ENCODE results near the gene PAQR9. TPM values are rescaled to one million over a fixed set of nuclear protein-coding genes. Genes with fewer than 3 reads are reported as not detected.
A peak's percentile ranks its signal among the peaks of the same experiment; 100 is the strongest.

PAQR9 gene
- total and polyA plus RNA-seq, 2 of the 13 experiments (the other 11 are each of a cell fraction or from before 2014, with no cell fraction given): 3.7 to 10.3 TPM

- TF ChIP-seq MAX (IDR thresholded peaks at IDR 0.05) (peak; percentile 70), POLR2A (IDR thresholded peaks at IDR 0.05; ENCODE audit: insufficient read depth in 1 of 2, low read depth in 2 of 2, low read length in 2 of 2) (0 out of 4 replicates have a peak, but pooled peaks of 1 of the 2 experiments have one; percentile 44), ZNF841 (CRISPR knock-in tag; IDR thresholded peaks at IDR 0.05; ENCODE audit: borderline replicate concordance) (0 out of 2 replicates have a peak, but pooled peaks have one; percentile 45), ZC3H13 (CRISPR knock-in tag; IDR thresholded peaks at IDR 0.05) (0 out of 2 replicates have a peak, but pooled peaks have one; percentile 5), ZNF558 (CRISPR knock-in tag; IDR thresholded peaks at IDR 0.05; ENCODE audit: borderline replicate concordance) (0 out of 2 replicates have a peak, but pooled peaks have one; percentile 64), SRF (IDR thresholded peaks at IDR 0.05; ENCODE audit: low read depth, low read length) (0 out of 2 replicates have a peak, but pooled peaks have one; percentile 28), SAP130 (CRISPR knock-in tag; IDR thresholded peaks at IDR 0.05; ENCODE audit: low read depth) (peak; percentile 68), ZNF569 (CRISPR knock-in tag; IDR thresholded peaks at IDR 0.05; ENCODE audit: borderline replicate concordance) (no peak)
Observed at GRCh38 chr3:143002083-143002712, 38.7 kb upstream of the PAQR9 start (continued).

- Histone ChIP-seq H3K36me3 (replicated peaks in 1 of 2; ENCODE audit: control insufficient read depth in 1 of 2, insufficient read depth in 2 of 2, low read length in 2 of 2) (no peaks in the 10 kb centered on the region), H3K4me1 (ENCODE audit: insufficient read depth, low read length) (peaks cover 60% of the 10 kb centered on the region), H3K9me3 (ENCODE audit: low read length) (no peaks in the 10 kb centered on the region), H3K4me3 (replicated peaks in 1 of 3; ENCODE audit: insufficient read depth in 1 of 3, low read depth in 2 of 3, low read length in 3 of 3) (peak within 1 kb of the TSS; percentile 87 to 92 (median 90)), H3K4me2 (ENCODE audit: low read depth, low read length) (peak within 1 kb of the TSS; percentile 92), H3K27ac (ENCODE audit: extremely low read length, insufficient read depth, low read length) (peak within 1 kb of the TSS; percentile 89), H4K20me1 (ENCODE audit: insufficient read depth, low read length) (peaks cover 39% of the 10 kb centered on the region), H3K27me3 (ENCODE audit: control insufficient read depth in 1 of 2, insufficient read depth in 2 of 2, low read length in 2 of 2) (no peaks in the 10 kb centered on the region; a peak in 1 of 5 replicates), H3K79me2 (ENCODE audit: insufficient read depth, low read length) (peaks cover 60% of the 10 kb centered on the region), H3K9ac (ENCODE audit: insufficient read depth, low read depth, low read length) (peak within 1 kb of the TSS; percentile 94), H2AFZ (ENCODE audit: low read length) (peak within 1 kb of the TSS; percentile 55)
- ATAC-seq: peak; percentile 85
- TSS peak; percentile 73 for BruUV-seq (replicated peaks)
- peak; percentile 96 for DNase-seq (ENCODE audit: low spot score)
- CTCF ChIA-PET (ENCODE audit: low intra/inter-chr PET ratio, low total read pairs): no interaction called here
- intact Hi-C loops (cut with micrococcal nuclease; ENCODE audit: unreplicated experiment) (loop anchor here (2.0 to 5.0 kb wide), 2 partner anchors 279 to 415 kb away; partner anchors contain the start of gene TRPC1), in situ Hi-C loops (cut with HindIII; ENCODE audit: extremely low pct_ligation_motif_present, low pct_unique_long_range_greater_than_20kb) (no loop called here)
- WGBS (ENCODE audit: low lambda C conversion rate): 2% methylated on average over 18 of the region's 55 CpGs
- FAIRE-seq: peak; percentile 68
- POLR2A ChIA-PET: interaction anchor here (0.7 to 2.6 kb wide), 19 partner anchors 9 to 423 kb away, joined by 3 to 17 read pairs (median 4); partner anchors contain the start of genes ATR, PLS1 and TRPC1
- TF ChIP-seq GATAD1 (CRISPR knock-in tag; IDR thresholded peaks at IDR 0.05) (peak; percentile 96), ZNF839 (CRISPR knock-in tag; IDR thresholded peaks at IDR 0.05; ENCODE audit: borderline replicate concordance) (0 out of 2 replicates have a peak, but pooled peaks have one; percentile 31), ZNF468 (CRISPR knock-in tag; IDR thresholded peaks at IDR 0.05) (no peak), JUNB (CRISPR knock-in tag; IDR thresholded peaks at IDR 0.05; ENCODE audit: borderline replicate concordance) (no peak; the same call in 1 of the 2 replicates), FOXJ3 (CRISPR knock-in tag; IDR thresholded peaks at IDR 0.05; ENCODE audit: borderline replicate concordance) (peak; percentile 50; the same call in 1 of the 2 replicates), ZNF260 (CRISPR knock-in tag; IDR thresholded peaks at IDR 0.05; ENCODE audit: borderline replicate concordance, low read depth) (no peak), SMAD1 (CRISPR knock-in tag; IDR thresholded peaks at IDR 0.05; ENCODE audit: borderline replicate concordance, low read depth) (peak; percentile 94; the same call in 1 of the 2 replicates), SNAPC4 (CRISPR knock-in tag; IDR thresholded peaks at IDR 0.05) (peak; percentile 94), ZNF331 (CRISPR knock-in tag; IDR thresholded peaks at IDR 0.05) (peak; percentile 82; the same call in 1 of the 2 replicates)
Observed at GRCh38 chr3:143001369-143002082, 38.1 kb upstream of the PAQR9 start, which contains the start of gene U2SURP. Gene U2SURP, plus strand, starts transcription at chr3:143001570. Its CDS starts 59 bp downstream, at chr3:143001629.
